ENCODE measurements around the gene PRKD3.
"Not testable (repeated sequence)": the region's sequence is repeated elsewhere in the genome, so short reads cannot be mapped to it uniquely, and the experiment has no call there.

PRKD3 gene

GRCh38 chr2:37300578-37300977 lies 24.1 kb downstream of the PRKD3 start:
- no peak overlapping the region for H3K4me3 ChIP-seq
- TF ChIP-seq, protein P1, sequence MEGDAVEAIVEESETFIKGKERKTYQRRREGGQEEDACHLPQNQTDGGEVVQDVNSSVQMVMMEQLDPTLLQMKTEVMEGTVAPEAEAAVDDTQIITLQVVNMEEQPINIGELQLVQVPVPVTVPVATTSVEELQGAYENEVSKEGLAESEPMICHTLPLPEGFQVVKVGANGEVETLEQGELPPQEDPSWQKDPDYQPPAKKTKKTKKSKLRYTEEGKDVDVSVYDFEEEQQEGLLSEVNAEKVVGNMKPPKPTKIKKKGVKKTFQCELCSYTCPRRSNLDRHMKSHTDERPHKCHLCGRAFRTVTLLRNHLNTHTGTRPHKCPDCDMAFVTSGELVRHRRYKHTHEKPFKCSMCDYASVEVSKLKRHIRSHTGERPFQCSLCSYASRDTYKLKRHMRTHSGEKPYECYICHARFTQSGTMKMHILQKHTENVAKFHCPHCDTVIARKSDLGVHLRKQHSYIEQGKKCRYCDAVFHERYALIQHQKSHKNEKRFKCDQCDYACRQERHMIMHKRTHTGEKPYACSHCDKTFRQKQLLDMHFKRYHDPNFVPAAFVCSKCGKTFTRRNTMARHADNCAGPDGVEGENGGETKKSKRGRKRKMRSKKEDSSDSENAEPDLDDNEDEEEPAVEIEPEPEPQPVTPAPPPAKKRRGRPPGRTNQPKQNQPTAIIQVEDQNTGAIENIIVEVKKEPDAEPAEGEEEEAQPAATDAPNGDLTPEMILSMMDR (IDR thresholded peaks at IDR 0.05): no peak
- no peak for DNase-seq (ENCODE audit: low spot score)
- H3K27ac ChIP-seq: no peak overlapping the region

DNA sequence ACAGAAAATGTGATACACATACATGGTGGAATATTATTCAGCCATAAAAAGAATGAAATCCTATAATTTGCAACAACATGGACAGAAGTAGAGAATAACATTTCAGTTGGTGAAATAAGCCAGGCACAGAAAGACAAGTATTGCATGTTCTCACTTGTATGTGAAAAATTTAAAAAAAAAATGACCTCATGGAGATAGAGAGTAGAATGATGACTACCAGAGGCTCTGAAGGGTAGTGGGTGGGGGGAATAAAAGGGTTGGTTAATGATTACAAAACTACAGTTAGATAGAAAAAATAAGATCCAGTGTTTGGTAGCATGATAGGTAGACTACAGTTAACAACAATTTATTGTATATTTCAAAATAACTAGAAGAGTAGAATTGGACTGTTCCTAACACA lies 24.5 kb downstream of the PRKD3 start:
- H3K27ac ChIP-seq: no peak overlapping the region

GRCh38 chr2:37297632-37298031 lies 27.0 kb downstream of the PRKD3 start:
- Histone ChIP-seq H3K4me3 (no peak overlapping the region), H3K27ac (no peak overlapping the region)
- DNase-seq (ENCODE audit: low spot score): no peak
- TF ChIP-seq, protein P1 (IDR thresholded peaks at IDR 0.05): no peak

More for the DNA sequence above, 24.5 kb downstream of the PRKD3 start:
- TF ChIP-seq, protein P1 (IDR thresholded peaks at IDR 0.05): no peak
- no peak for DNase-seq (ENCODE audit: low spot score)
- H3K4me3 ChIP-seq: no peak overlapping the region

DNA sequence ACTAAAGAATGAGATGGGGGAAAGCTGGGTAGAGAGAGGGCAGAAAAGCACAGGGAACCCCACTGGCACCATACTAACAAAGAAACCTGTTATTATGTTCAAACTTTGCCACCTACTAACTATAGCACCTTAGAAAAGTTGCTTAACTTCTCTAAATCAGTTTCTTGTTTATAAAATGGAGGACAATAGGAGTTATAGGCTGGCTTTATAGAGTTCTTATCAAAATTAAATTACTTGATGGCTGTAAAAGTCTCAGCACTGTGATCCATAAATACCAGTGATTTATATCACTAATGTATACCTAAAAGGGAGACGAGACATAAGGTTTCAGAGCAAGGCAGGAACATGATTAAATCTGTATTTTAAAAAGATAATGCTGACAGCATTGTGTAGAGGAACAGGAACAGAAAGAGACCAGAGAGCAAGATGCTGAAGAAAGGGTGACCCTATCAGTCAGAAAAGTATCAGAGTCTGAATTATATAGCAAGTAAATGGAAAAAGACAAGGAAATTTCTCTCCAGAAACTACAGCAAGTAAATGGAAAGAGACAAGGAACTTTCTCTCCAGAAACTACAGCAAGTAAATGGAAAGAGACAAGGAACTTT lies 29.1 kb downstream of the PRKD3 start:
- TF ChIP-seq, protein P1 (IDR thresholded peaks at IDR 0.05): no peak
- no peak overlapping the region for H3K4me3 ChIP-seq

GRCh38 chr2:37294858-37295257 lies 29.8 kb downstream of the PRKD3 start:
- not testable (repeated sequence) for H3K4me3 ChIP-seq; DNase-seq (ENCODE audit: low spot score); H3K27ac ChIP-seq

More for the DNA sequence above, 29.1 kb downstream of the PRKD3 start:
- H3K27ac ChIP-seq: no peak overlapping the region
- no peak for DNase-seq (ENCODE audit: low spot score)

DNA sequence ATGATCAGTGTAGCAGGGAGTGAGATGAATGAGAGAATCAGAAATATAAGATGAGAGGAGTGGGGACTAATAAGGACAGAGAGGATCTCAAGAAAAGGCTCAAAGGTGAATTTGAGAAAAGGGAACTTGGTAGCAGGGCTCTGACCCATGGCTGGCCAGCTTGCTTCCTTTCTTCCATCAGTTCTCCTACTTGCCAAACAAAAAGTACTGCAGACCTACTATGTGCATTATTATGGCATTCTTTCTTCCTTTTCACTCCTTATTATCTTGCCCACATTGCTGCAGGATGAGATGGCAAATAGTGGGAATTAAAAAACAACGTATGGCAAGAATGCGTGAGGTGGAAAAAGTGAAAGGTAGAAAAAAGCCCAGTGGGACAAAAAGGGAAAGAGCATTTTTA lies 33.0 kb downstream of the PRKD3 start:
- Histone ChIP-seq H3K27ac (no peak overlapping the region), H3K4me3 (no peak overlapping the region)
- TF ChIP-seq, protein P1 (IDR thresholded peaks at IDR 0.05): no peak
- no peak for DNase-seq (ENCODE audit: low spot score)

GRCh38 chr2:37287966-37288365 lies 36.7 kb downstream of the PRKD3 start:
- H3K4me3 ChIP-seq: no peak overlapping the region
- no peak overlapping the region for H3K27ac ChIP-seq
- no peak for DNase-seq (ENCODE audit: low spot score)
- TF ChIP-seq, protein P1 (IDR thresholded peaks at IDR 0.05): no peak
